Activated gamma-delta T cell treated with Interleukin-2 at 50 U/mL for 16 hours (primary cell): ENCODE data around the gene ATG7.

Experiments used
- DNase-seq: peaks from one replicate; pipeline ENCODE4 v3.0.0-alpha.2; 2020

Gene ATG7

GRCh38 chr3:11541321-11542303 lies 269.4 kb downstream of the ATG7 start:
- DNase-seq: no peak

- no peak for DNase-seq
These were observed 270.4 kb downstream of the ATG7 start for GRCh38 chr3:11542551-11542950.

- no peak for DNase-seq
These were observed 271.1 kb downstream of the ATG7 start for GRCh38 chr3:11543141-11543947.

- DNase-seq: no peak
These were observed 271.8 kb downstream of the ATG7 start for GRCh38 chr3:11543948-11544387.

- no peak for DNase-seq
These were observed 272.4 kb downstream of the ATG7 start for GRCh38 chr3:11544412-11545181.

GRCh38 chr3:11545186-11545851 lies 273.1 kb downstream of the ATG7 start:
- DNase-seq: no peak

GRCh38 chr3:11546657-11547302 lies 274.6 kb downstream of the ATG7 start:
- DNase-seq: no peak

- no peak for DNase-seq
These were observed 275.3 kb downstream of the ATG7 start for GRCh38 chr3:11547498-11547897.

GRCh38 chr3:11548721-11549131 lies 276.5 kb downstream of the ATG7 start:
- no peak for DNase-seq

GRCh38 chr3:11549580-11550140 lies 277.5 kb downstream of the ATG7 start:
- no peak for DNase-seq

DNA sequence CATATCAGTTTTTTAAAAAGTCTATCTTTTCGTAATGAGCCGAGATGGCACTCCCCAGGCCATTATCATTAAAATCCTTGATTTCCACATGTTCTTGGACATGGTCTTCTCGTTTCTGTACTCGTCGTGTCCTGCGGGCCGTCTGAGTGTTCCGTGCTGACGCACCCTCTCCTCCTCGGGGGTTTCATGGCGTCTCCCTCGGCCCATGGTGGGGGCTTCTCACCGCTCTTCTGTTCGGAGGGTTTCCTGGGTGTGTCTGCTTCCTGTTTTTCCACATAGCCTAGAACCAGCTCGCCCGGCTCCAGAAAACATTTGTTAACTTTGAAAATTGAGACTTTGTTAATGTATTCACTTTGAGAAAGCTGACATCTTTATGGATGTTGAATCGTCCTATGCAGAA lies 278.8 kb downstream of the ATG7 start:
- DNase-seq: no peak

DNA sequence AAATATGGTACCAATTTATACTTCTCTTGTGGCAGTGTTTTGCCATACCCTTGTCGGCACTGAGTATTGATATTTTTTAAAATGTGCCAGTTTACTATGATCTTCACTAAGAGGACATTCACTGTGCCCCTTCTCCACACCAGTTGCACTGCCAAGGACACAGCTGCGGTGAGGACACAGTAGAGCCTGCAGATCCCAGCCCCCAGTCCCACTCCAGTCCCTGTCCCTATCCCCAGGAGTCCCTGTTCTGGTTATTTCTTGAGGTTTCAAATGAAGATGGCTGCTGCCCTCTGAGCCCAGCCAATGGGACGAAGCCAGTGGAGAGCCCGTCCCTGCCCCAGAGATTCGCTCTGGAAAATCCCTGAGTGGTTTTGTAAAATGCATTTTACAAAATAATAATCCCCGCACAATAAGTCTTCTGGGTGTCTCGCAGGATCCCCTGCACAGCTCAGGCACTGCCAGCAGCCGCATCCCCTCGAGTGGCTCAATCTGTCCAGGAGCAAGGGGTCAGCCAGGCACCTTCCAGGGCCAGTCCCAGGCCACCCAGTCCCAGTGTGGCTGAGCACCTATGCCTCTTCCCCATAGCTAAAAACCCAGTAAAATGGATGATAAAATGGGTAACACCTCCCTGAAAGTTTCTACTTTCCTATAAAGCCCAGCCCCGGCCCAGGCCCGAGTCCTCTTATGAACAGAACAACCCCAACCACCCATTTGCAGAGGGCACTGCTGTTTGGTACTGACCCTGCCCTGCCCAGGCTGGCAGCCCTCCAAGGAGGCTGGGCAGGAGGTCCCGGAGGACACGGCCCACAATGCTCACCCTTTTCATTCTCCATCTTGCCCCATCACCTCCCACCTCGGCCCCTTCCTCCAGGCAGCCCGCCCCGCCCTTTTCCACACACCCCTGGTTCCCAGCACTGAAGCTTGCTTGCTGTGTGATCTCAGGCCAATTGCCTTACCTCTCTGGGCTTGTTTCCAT lies 280.4 kb downstream of the ATG7 start:
- no peak for DNase-seq

DNA sequence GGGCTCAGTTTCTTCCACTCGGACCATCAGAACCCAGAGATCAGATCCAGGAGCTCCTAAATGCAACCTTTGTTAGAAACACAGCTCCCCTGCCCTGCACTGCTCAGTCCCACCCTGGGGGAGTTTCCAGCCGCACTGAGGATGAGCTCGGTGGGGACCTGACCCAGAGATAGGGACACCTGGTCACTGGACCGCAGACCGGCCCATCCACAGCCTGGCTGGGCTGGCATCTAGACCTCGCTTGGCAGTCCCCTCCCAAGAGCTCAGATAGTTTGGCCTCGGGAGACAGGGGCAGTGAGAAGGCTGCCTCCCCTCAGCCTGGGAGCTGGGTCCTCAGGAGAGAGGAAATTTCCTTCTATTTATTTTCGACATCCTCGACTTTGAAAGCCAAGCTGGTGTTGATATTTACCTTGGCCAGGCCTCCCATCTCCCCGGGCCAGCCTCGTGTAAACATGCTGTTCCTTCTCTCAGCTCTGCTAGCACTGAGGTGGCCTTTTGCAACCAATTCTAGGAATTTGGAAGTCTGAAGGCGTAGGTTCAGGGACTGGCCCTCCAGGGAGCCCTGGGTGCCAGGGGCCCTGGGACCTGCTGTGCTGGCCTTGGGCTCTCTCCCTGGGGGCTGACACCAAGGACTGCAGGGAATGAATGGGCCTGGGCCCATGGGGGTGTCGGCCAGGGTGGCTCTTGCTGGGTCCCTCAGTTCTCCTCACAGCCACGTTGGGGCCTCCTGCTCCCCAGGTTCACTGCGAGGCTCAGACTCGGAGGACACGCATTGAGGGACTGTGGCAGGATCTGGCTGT lies 281.4 kb downstream of the ATG7 start:
- DNase-seq: no peak

- DNase-seq: no peak
These were observed 282.0 kb downstream of the ATG7 start for GRCh38 chr3:11554236-11554610.

- DNase-seq: no peak
These were observed 282.5 kb downstream of the ATG7 start for GRCh38 chr3:11554666-11555065.

DNA sequence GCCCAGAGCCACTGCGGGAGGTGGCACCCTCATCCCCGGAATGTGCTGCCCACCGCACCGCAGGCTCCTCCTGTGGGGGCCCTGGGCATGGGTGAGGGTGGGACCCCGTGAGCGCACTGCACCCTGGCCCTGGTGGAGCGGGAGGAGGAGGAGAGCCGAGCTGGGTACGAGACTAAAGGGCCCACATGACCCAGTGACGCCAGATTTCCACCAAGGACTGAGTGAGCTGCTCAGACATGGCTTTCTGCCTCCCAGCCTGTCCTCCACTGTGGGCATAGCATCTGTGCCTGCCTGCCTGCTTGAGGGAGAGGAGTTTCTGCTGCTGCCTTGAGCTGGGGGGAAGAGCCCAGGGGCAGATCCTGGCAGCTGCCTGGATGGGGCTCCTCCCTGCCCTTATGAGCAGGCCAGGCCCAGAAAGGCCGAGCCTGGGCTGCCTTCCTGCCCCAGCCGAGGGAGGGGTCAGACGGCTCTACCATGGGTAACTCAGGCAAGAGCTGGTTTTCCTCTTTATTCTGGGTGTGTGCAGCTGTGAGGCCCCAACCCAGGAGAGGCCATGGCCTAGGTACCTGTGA lies 283.1 kb downstream of the ATG7 start:
- DNase-seq: no peak

DNA sequence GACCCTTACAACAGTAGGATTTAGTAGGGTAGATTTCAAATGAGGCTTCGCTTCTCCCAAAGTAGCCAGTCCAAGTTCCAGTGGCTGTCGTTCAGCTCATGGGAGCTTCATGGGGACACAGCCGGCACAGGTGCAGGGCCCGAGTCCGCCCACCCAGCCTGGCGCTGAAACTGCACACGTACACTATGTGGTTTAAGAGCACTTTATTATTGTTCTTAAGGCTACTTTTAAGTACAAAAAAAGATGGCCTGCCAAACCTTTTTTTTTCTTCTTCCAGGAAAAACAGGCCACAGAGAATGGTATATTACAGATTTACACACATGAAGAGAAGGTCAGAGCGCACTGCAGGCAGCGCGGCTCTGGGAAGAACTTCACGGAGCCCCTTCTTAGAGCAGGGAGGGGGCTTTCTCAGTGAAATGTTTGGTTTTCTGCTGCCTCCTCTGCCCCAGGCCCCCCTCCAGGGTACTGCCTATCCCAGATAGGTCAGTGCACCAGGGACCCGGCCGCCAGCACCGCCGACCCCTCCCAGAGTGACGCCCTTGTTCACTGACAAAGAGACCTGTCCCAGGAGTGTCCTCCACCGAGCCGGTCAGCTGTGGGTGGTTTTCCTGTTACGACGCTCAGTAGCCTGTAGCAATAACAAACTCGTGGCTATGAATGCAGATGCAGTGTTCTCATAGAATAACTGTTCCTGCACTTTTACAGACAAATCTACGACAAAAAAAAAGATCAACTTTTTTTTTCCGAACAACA lies 283.9 kb downstream of the ATG7 start:
- no peak for DNase-seq
